Stimulated activated CD8-positive, alpha-beta memory T cell treated with anti-CD3 and anti-CD28 coated beads, Interleukin-4, amount 100 ng/mL, for 1 hour (primary cell): ENCODE results near the gene C13orf46.

Source experiments
- DNase-seq, 2 donors: peaks; one replicate each; pipeline ENCODE4 v3.0.0-alpha.2; 2020; ENCODE audit warnings: low read depth in 2 of 2, low spot score in 1 of 2

Gene C13orf46

DNA sequence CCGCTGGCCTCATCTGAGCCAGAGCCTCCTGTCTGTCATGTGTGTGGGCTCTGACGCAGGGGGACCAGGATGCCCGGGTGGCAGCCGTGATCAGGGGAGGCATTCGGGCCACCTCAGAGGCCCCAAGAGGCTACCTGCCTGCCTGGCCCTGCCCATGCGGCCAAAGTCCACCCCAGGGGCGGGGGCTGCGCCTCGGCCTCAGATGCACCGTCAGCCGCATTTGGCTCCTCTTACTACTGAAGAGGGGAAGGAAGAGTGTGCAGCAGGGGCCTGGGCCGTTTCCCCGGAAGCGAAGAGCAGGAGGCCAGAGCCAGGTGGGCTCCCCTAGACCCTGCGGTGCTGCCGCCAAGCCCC is 34.0 kb downstream of the C13orf46 start:
- no peak for DNase-seq

DNA sequence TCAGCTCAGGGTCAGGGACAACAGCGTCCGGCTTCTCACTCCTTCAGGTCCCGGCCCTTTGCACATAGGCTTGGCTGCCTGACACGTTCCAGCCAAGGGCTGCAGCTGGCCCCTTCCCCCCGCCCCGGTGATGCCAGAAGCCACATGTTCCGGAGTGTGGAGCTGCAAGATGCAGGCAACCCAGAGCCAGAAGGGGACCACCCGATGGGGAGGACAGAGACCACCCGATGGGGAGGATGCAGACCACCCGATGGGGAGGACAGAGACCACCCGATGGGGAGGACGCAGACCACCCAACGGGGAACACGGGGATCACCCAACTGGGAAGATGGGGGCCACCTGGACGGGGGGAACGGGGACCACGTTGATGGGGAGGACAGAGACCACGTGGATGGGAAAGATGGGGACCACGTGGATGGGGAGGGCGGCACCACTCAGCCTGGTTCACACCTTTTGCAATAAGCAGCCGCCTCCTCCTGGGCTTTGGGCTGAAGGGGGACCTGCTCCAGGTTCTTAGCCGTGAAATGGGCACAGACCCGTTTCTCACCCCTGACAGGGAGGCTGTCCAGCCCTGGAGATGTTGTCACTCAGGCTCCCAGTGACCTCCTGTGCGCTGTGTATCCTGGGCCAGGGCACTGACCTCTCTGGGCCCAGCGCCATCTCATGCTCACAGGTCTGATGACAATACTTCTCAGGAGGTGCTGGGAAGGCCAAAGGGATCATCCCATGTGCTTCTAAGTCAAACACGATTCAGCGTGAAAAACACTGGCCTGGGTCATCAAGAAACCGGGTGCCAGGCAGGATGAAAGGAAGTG is 34.5 kb downstream of the C13orf46 start:
- no peak for DNase-seq

DNA sequence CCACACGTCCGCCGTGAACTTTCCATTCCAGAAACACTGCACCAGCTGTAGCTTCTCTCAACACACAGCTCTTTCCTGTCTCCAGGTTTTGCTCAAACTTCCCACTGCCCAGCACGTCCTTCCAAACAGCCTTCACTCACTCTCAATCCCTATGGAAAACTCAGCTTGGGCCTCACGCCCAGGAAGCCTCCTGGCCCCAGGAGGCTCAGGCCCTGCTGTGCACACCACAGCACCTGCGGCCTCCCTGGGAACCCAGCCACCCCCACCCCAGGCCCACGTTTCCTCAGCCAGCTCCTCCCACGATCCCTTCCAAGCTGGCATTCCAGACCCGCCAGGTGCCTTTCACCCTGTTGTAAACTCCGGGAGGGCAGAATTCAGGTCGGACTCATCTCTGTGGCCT is 35.2 kb downstream of the C13orf46 start:
- no peak for DNase-seq

DNA sequence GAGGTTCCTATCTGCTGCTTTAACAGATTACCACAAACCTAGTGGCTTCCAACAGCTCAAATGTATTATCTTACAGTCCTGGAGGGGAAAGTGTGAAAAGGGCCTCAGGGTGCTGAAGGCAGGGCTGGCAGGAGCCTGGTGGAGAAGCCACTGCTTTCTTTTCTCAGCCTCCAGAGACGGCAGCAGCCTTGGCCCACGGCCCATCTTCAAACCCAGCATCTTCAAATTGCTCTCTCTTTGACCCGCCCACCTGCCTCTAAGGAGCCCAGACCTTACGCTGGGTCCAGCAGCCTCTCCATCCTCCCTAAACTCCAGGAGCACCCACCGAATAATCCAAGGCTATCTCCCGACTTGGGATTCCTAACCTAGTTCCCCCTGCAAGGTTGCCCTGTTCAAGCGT is 35.6 kb downstream of the C13orf46 start:
- no peak for DNase-seq

DNA sequence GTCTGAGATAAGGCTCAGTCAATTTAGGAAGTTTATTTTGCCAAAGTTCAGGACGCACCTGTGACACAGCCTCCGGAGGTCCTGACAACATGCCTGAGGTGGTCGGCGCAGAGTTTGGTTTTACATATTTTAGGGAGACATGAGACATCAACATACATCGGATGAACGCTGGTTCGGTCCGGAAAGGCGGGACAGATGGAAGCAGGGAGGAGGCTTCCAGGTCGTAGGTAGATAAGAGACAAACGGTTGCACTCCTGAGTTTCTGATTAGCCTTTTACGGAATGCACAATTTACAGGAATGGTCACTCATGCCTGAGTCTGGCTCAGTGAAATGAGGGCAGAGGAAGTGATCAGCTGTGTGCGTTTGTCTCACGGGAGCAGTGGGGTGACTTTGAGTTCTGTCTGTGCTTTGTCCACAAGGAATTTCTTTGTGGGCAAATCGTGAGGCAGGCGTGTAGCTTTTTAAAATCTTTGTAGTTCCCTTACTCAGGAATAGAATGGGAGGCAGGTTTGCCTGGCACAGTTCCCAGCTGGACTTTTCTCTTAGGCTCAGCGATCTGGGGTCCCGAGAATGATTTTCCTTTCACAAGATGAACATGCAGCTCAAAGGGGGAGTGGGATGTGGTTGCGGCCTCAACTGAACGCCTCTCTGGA is 36.2 kb downstream of the C13orf46 start:
- no peak for DNase-seq

DNA sequence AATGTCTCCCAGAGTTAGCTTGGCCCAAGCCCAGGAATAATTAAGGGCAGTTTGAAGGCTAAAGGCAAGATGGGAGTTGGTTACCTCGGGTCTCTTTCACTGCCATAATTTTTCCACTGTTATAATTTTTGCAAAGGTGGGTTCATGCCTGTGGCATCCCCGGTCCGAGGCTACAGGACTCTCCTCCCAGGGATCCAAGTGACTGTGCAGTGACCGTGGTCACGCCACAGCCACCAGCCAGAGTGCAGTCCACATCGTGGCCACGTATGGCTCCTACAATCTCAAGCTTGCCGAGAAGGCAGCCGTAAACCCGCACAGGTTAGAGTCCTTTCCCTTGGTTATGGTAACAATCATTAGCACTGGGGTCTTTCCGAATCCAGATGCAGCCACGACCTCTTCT is 36.8 kb downstream of the C13orf46 start:
- no peak for DNase-seq

DNA sequence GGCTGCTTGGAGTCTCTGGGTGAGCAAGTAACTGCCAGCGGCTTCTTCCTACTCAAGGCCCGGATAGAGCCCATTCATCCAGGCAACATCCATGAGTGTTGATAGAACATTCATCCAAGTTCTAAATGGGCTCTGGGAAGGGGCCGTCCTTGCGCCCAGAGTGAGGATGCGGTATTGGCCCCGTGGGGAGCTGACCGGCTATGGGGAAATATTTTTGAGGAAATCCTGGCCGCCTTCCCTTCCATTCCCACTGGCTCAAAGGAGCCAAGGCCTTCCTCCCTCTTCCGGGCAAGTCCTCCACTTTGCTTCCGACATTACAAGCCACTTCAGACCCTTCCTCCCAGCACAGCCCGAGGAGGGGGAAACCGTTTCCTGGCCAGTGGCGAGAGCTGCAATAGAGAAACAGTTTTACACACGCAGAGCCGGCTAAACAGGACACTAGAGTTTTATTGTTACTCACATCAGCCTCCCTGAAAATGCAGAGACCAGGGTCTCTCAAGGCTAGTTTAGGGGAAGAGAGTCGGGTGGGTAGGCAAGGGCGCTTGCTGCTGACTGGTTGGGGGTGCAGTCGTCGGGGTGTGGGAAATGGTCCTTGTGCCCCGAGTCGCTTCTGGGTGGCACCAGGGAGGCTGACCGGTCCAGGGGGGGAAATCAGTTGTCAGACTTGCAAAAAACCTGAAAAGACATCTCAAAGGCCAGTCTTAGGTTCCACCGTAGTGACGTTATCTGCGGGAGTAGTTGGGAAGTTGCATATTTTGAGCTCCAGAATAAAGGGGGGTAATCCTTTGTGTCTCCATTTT is 37.5 kb downstream of the C13orf46 start:
- DNase-seq, result no peak

DNA sequence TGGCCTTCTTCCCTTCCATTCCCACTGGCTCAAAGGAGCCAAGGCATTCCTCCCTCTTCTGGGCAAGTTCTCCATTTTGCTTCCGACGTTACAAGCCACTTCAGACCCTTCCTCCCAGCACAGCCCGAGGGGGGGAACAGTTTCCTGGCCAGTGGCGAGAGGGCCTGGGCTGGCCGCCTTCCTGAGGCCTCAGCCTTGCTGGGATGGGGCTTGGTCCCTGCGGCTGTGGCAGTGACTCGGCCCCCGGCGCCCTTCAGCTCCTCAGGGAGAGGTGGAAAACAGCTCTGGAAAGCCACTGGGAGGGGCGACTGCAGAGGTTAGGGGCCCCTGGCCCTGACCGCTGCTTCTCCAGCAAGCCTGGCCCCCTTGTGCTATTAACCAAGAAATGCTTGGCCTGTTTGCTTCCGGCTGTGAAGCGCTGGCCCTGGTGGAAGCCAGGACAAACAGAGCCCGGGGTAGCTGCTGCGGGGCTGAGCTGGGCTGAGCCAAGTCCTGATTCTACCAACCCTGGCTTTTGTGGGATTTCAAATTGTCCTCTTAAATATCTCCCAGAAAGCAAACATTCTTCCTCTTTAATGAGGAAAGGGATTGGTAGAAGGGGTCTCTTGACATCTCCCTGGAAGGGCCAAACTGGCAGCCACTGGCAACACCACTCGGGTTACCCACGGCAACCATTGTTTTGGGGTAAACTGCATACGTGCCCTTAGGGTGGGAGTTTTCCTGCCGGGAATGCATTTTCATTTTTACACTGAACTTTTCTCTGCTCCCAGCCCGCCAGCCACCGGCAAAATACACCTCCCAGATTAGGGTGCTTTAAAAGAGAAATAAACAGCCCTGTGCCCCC is 38.7 kb downstream of the C13orf46 start:
- no peak for DNase-seq

DNA sequence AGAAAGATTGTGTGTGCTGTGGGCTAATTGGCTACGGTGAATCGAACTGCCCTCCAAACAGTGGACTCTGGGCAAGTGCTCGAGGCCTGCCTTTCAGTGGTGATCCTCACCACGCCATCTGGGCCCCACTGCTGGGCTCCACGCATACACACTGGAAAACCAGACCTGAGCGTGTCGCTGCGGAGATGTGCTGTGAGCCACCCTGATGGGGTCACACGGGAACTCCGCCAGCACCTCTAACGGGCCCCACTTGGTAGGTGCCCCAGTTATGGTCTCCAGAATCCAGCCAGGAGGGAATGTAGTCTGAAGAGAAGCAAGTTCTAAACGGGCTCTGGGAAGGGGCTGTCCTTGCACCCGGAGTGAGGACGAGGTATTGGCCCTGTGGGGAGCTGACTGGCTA is 39.3 kb downstream of the C13orf46 start:
- DNase-seq, result no peak

DNA sequence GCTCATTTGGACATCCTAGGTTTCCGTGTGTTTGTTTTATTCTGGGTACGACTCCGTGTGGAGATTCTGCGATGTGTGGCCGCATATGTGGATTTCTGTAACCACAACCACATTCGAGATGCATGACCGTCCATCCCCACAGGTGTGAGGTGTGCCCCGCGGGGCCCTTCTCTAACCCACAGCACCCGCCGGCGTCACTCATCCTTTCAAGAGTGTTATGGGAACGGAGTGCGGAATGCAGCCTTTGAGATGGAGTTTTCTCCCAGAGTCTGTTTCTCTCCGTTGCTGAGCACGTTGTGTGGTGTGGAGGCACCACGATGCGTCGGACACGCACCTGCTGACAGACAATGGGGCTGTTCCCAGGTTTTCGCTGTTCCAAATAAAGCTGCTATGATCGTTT is 40.0 kb downstream of the C13orf46 start:
- DNase-seq, result no peak

DNA sequence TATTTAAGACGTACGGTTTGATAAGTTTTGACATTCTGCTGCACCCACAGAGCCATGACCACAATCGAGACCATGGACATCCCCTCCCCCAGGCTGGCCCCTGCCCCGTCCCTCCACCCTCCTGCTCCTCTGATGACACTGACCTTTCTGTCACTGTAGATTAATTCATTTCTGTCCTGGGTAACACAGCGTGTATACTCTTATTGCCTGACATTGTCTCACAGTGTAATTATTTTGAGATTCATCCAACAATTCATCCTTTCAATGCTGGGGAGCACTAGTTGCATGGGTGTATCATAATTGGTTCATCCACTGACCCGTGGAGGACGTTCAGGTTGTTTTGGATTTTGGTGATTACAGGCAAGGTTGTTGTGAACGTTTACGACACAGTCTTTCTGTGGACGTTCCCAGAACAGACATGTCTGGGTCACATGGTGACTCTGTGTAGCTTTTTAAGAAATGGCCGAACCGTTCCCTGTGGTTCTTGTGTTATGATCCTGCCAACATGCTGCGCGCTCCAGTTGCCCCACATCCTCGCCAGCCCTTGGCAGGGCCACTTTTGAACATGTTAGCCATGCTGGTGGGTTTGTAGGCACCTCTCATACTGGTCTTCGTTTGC is 41.9 kb downstream of the C13orf46 start:
- no peak for DNase-seq

DNA sequence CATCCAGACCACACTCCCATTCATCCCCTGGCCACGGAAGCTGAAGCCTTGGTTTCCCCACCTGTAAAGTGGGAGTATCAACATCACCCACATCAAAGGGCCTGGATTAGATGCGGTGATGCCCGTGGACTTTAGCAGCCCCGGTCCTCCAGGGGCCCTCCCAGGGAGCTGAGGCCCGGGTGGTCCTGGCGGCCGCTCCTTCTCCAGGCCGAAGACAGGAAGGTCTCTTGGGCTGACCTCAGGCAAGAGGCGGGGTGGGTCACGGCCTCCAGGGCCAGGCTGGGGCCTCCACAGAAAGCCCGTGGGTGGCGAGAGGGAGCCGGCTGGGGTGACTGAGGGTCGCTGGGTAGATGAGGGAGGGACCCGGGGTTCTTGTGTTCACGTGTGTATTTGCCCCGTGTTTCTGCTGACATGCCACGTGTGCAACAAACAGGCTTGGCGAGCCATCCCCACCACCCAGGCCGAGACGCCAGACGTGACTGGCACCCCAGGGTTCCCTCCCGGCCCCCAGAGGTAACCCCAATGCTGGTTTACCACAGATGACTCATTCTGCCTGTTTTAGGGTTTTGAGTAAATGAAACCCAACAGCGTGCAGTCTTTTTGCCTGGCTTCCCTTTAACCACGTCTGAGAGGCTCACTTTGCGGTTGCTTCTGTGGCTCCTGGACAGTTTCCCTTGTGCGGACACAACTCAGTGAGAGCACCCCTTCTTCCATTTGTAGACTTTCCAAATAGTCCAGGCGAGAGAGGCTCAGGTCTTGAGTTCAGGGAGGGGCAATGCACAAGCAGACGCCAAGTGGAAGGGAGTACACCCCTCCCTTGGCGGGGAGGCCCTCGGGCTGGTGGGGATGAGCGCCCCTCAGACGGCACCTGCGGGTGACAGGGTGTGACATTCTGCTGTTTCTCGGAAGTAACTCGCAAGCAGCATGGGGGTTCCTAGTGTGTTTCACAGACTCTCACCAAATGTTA is 42.9 kb downstream of the C13orf46 start:
- DNase-seq, result peak; percentile 14 to 40

DNA sequence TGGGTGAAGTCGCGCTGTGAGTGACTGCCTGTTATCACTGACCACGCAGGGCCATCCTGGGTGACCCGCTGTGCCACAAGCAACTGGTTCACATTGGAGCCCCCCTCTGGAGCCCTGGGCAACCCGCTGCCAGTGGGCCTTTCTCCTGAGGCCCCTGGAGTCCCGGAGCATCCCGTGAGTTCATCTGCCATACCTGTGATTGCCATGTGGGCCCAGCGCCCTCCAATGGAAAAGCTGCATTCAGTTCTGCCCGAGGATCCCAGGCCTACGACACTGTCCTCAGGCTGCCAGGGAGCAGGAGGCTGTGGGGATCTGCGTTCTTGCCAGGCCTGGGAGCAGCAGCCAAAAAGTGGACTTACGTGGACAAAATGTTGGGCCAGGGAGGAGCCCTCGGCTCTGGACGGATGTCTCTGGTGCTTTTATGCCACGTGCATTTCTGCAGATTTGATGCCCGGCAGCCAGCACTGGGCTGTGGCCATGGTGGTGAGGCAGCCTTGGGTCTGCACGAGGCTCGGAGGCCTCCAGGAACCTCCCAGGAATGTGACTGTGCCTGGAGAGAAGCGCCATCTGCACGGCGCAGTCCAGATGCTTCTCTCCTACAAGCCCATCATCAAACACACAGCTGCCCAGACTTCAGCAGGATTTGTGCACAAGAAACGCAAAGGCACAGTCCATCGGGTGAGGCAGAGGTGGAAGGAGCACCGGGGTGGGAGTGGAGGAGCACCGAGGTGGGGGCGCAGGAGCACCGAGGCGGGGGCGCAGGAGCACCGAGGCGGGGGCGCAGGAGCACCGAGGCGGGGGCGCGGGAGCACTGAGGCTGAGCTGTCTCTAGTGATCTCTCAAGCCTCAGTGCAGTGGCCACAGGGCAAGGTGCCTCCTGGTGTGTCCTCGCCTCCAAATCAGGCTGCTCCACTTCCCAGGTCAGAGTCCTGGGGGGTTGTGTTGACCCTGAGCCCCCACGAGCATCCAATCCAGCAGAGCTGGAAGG is 44.0 kb downstream of the C13orf46 start:
- no peak for DNase-seq

DNA sequence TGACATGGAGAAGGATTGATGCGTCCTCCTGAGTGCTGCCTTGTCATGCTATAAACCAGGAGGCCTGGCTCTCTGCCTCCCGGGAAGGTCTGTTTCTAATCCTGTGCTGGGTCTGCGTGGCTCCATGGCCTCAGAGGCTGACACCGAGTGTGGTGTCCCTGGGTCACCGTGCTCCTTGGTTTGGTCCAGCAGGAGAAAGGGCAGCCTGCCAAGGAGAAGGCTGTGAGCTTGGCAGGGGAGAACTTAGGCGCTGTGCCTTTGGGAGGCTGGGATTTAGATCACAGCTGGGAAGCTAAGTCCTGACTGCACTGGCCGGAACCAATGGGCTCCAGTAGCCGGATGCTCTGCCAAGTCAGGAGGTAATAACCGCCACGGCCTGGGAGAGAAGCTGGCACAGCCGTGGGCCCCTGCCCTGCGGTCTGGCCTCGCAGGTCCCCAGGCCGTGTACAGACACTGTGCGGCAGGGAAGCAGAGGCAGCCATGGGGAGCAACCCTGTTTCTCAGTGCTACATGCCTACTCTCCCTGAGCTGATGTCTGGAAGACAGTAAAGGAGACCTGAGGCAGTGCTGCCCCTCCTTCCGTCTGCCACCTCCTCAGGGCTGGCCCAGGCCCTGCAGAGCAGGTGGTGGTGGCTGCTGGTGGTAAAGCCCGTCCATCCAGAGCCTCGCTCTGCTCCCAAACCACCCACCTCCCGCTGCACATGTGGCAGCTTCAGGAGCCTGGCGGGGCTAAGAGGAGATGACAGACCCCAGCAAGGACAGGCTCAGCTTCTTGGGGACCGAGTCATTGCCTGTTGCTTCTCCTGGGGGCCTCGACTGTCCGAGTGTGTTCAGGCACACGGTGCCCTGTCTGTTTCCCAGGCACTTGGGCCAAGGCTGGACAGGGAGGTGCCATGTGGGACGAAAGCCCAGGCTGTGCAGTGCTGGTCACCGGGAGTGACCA is 44.9 kb downstream of the C13orf46 start:
- no peak for DNase-seq

DNA sequence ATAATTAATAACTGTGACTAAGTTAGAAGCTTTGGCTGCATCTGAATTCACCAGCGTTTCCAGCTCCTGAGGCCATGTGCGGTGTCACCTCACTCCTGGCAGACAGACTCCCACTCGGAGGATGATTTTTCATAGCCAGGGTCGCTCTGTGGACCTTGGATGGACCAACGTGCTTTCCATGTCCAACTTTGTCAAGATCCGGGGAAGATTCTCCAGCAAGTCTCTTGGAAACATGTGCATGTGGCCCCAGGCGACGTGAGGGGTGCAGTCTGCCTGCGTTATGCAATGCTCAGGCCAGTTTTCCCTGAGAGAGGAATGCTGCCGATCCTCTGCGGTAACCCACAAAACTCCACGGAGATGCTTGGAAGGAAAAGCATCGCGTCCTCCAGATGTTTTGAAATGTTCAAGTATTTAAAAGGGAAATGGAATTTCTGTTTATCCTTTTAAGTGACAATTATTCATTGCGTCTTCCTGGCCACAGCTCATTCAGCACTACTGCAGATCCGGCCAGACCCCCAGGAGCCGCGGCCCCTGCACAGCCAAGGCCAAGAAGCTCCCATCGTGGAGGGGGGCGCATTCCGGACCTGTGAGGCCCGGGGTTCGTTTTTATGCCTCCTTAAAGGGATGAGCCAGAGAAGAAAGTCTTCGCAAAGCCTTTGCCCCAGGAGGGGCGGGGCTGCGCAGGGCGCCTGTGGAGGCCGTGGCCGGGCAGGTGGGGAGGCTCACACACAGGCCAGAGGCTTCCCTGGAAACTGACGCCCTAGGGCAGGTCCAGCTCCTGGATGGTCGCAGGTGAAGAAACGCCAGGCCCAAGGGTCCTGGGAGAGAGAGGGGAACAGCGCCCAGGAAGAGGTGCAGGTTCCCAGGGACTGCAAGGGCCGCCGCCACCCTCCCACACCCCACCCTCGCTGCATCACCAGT is 46.0 kb downstream of the C13orf46 start:
- no peak for DNase-seq

DNA sequence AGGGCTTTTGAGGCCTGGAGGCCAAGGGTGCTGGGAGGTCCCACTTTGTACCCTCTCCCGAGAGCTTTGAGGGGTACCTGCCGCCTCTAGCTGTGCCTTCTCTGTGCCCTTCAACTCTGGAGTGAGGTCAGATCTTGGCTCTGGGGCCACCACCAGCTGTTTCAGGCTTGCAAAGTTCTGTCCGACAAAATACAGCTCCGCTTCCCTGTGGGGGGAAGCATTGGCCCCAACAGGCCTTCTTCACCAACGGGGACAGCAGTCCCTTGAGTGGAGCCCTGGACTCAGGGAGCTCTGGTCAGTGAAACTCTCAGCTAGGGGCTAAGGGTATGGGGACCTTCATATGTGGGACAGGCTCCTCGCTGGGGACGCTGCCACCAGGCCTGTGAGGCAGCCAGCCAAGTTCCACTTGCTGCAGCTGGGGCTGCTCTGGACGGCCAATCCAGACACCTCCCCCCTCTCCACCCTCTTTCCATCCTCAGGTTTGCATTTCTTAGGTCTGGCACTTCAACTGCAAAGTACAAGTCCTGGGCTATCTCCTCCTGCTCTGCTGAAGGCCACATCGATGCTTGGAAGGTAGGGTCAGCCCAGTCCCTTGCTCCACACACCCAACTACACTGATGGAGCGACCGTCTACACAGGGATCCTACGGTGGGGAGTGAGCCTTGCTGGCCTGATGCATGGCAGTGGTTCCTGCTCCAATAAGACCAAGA is 46.8 kb downstream of the C13orf46 start:
- DNase-seq, result no peak
